ENCODE results near the gene NR2F1.
A peak's percentile ranks its signal among the peaks of the same experiment; 100 is the strongest.

DNA sequence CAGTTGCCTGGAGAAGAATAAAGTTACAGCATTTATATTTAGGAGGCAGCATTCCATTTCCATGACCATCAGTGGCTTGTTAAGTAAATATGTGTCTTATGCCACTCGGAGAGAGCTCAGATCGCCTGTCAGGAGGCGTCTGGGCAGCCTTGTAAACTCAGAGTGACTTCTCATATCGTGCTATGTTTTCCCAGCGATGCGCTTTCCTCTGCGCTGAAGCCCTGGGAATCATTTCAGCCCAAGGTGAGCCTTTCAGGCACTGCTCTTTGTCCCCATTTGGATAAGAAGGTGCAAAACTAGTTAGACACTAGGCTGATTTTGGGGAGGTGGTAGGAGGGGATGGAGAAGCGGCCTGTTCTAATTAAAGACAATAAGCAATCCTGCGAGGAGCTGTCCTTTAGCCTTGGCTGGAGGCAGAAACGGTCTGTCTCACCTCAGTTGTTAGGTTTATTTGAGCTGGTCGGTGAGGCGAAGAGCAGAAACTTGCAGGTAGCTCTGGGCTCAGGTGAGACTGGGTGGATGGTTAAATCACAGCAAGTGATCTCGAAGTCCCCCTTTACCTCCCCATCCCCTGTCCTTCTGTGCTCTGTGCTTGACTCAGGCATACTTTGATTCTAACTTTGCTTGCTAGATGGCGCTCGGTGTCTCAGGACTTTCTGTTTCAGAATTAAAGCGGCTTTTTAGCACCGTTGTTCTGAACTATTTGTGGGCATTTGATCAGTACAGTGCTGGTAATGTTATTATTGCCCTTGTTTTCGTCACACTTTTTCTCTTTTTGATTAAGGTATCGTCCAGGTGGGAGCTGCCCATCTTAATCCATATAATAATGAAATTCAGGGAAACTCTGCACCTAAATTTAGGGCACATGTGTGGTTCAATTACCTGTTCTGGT, 24.6 kb downstream of the NR2F1 start:
- TF ChIP-seq, protein P1, sequence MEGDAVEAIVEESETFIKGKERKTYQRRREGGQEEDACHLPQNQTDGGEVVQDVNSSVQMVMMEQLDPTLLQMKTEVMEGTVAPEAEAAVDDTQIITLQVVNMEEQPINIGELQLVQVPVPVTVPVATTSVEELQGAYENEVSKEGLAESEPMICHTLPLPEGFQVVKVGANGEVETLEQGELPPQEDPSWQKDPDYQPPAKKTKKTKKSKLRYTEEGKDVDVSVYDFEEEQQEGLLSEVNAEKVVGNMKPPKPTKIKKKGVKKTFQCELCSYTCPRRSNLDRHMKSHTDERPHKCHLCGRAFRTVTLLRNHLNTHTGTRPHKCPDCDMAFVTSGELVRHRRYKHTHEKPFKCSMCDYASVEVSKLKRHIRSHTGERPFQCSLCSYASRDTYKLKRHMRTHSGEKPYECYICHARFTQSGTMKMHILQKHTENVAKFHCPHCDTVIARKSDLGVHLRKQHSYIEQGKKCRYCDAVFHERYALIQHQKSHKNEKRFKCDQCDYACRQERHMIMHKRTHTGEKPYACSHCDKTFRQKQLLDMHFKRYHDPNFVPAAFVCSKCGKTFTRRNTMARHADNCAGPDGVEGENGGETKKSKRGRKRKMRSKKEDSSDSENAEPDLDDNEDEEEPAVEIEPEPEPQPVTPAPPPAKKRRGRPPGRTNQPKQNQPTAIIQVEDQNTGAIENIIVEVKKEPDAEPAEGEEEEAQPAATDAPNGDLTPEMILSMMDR (IDR thresholded peaks at IDR 0.05; ENCODE audit: low read depth, low read length) = peak; percentile 41
- TF ChIP-seq, protein P2, sequence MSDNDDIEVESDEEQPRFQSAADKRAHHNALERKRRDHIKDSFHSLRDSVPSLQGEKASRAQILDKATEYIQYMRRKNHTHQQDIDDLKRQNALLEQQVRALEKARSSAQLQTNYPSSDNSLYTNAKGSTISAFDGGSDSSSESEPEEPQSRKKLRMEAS (IDR thresholded peaks at IDR 0.05; ENCODE audit: low read depth, low read length) = no peak

Measured in NB4 (cell line).